K562 (cell line): ENCODE measurements around the gene MOB1A. TPM values are rescaled to one million over a fixed set of nuclear protein-coding genes. Genes with fewer than 3 reads are reported as not detected.

Source experiments
- ATAC-seq: fragments of 200-7000 bp; cut with Tn5 transposase; 3 replicates; pipeline ENCODE4 v1.9.1; 2020; ENCODE audit warnings: moderate library complexity
- BruUV-seq: library from RNA; stranded (reverse); fragments of 400-500 nt; replicated peaks from 2 replicates; lab custom pipeline; 2021; lab: Mats Ljungman, UMichigan
- CTCF ChIA-PET: fragments of 300-600 bp; formaldehyde crosslinking; extraction: SDS; loops from one replicate; lab custom pipeline; 2021; ENCODE audit warnings: low intra/inter-chr PET ratio; lab: Yijun Ruan, JAX
- POLR2A ChIA-PET: fragments of 300-600, 350-650 bp; sonication (Branson Sonifier 250); formaldehyde crosslinking; extraction: SDS; loops from one replicate; lab custom pipeline; 2021; ENCODE audit warnings: antibody characterized with exemption, inconsistent platforms; lab: Yijun Ruan, JAX
- DNase-seq, 4 experiments: peaks; one replicate each; pipeline versions ENCODE4 v3.0.0 to v3.0.0-alpha.2; 2011 to 2018; ENCODE audit warnings: low spot score in 3 of 4, mixed read lengths in 3 of 4; ENCODE audit errors: extremely low read depth in 1 of 4
- FAIRE-seq: peaks from 2 replicates; lab custom pipeline; 2011; peaks lifted over from hg19 to GRCh38; lab: Jason Lieb, UNC
- H2AFZ ChIP-seq: 2 replicates; pipeline ENCODE4 v1.6.0; 2011; ENCODE audit warnings: low read depth, low read length, control low read depth, inconsistent platforms
- H3K27ac ChIP-seq: fragments of 200-600 bp; 3 replicates; pipeline ENCODE4 v1.8.0; 2011; ENCODE audit warnings: low read depth, mild to moderate bottlenecking, control low read depth, inconsistent platforms, low read length, moderate library complexity, mixed read lengths; ENCODE audit errors: extremely low read depth
- H3K27me3 ChIP-seq, 2 experiments: fragments of 300-600 bp in 1 of 2; 2 replicates in 1 of 2; 3 replicates in 1 of 2; pipeline versions ENCODE4 v1.6.0 to v1.8.0; 2011; ENCODE audit warnings: inconsistent platforms in 2 of 2, low read length in 2 of 2, mild to moderate bottlenecking in 1 of 2, mixed read lengths in 1 of 2, moderate library complexity in 1 of 2; ENCODE audit not compliant: control insufficient read depth in 2 of 2, insufficient read depth in 2 of 2
- H3K36me3 ChIP-seq: fragments of 300-600 bp; 3 replicates; pipeline ENCODE4 v1.8.0; 2011; ENCODE audit warnings: mild to moderate bottlenecking, low read length, inconsistent platforms; ENCODE audit not compliant: control insufficient read depth, insufficient read depth
- H3K4me1 ChIP-seq, 2 experiments: fragments of 200-600 bp in 1 of 2; replicated peaks in 1 of 2; 2 replicates in 1 of 2; 3 replicates in 1 of 2; pipeline versions ENCODE4 v1.5.1 to v1.8.0; 2011; ENCODE audit warnings: inconsistent platforms in 2 of 2, low read length in 2 of 2, mild to moderate bottlenecking in 1 of 2, mixed read lengths in 1 of 2, moderate library complexity in 1 of 2; ENCODE audit not compliant: control insufficient read depth in 2 of 2, insufficient read depth in 2 of 2
- H3K4me2 ChIP-seq: 2 replicates; pipeline ENCODE4 v1.6.1; 2011; ENCODE audit warnings: low read length, control low read depth, inconsistent platforms, mixed read lengths; ENCODE audit not compliant: insufficient read depth
- H3K4me3 ChIP-seq: fragments of 200-600 bp; sonication (generic), shearing (Covaris generic); 2 replicates; pipeline ENCODE4 v1.5.1; 2016; ENCODE audit warnings: control low read depth, inconsistent platforms
- H3K79me2 ChIP-seq: fragments of 200-600 bp; 3 replicates; pipeline ENCODE4 v1.8.0; 2011; ENCODE audit warnings: low read length, inconsistent platforms; ENCODE audit not compliant: control insufficient read depth, insufficient read depth
- H3K9ac ChIP-seq, 2 experiments: 2 replicates each; pipeline versions ENCODE4 v1.6.0 to v1.6.1; 2011; ENCODE audit warnings: low read depth in 2 of 2, low read length in 2 of 2, control low read depth in 1 of 2, inconsistent platforms in 1 of 2, mild to moderate bottlenecking in 1 of 2, mixed read lengths in 1 of 2; ENCODE audit not compliant: insufficient read depth in 1 of 2
- H3K9me1 ChIP-seq: one replicate; pipeline ENCODE4 v1.6.0; 2011; ENCODE audit warnings: inconsistent platforms, mild to moderate bottlenecking, low read length, moderate library complexity; ENCODE audit not compliant: control insufficient read depth, insufficient read depth
- H3K9me3 ChIP-seq: replicated peaks from 2 replicates; pipeline ENCODE4 v1.5.1; 2011; ENCODE audit warnings: low read depth, low read length, inconsistent platforms; ENCODE audit not compliant: control insufficient read depth, insufficient read depth
- H4K20me1 ChIP-seq: replicated peaks from 2 replicates; pipeline ENCODE4 v1.6.1; 2011; ENCODE audit warnings: low read length, inconsistent platforms, mixed read lengths; ENCODE audit not compliant: control insufficient read depth, insufficient read depth
- ADNP ChIP-seq: fragments of 200-800 bp; sonication (Bioruptor generic); IDR thresholded peaks from 2 replicates; pipeline ENCODE4 v1.6.1; 2016; ENCODE audit warnings: missing genetic modification characterization, missing compliant biosample characterization
- BCOR ChIP-seq: fragments of 450-650 bp; IDR thresholded peaks from 2 replicates; pipeline ENCODE4 v1.6.1; 2016
- BRF2 ChIP-seq: IDR thresholded peaks from 3 replicates; pipeline ENCODE4 v1.6.1; 2011; ENCODE audit warnings: borderline replicate concordance, mild to moderate bottlenecking; ENCODE audit not compliant: insufficient read length, insufficient read depth
- CTCF ChIP-seq, 3 experiments: IDR thresholded peaks in 2 of 3; conservative IDR thresholded peaks in 1 of 3; 2 replicates each; pipeline ENCODE4 v1.5.1; 2011 to 2012; ENCODE audit warnings: low read length in 3 of 3, mild to moderate bottlenecking in 3 of 3, control low read depth in 2 of 3, improper control_type of control experiment in 1 of 3, inconsistent platforms in 1 of 3, low read depth in 1 of 3, mixed read lengths in 1 of 3, moderate library complexity in 1 of 3; ENCODE audit not compliant: insufficient read depth in 2 of 3
- HLTF ChIP-seq: fragments of 450-650 bp; IDR thresholded peaks from 2 replicates; pipeline ENCODE4 v1.6.1; 2016
- KDM1A ChIP-seq, 2 experiments: fragments of 450-650 bp; IDR thresholded peaks; 2 replicates each; pipeline ENCODE4 v1.6.1; 2016; ENCODE audit warnings: mild to moderate bottlenecking in 2 of 2
- MLLT1 ChIP-seq, 2 experiments: fragments of 450-650 bp; IDR thresholded peaks; 2 replicates each; pipeline ENCODE4 v1.6.1; 2016
- RBFOX2 ChIP-seq: fragments of 200-400 bp; formaldehyde crosslinking; IDR thresholded peaks from 2 replicates; pipeline ENCODE4 v1.6.1; 2017; ENCODE audit warnings: low read depth, mild to moderate bottlenecking, low read length, moderate library complexity
- RBM25 ChIP-seq: fragments of 200-400 bp; formaldehyde crosslinking; IDR thresholded peaks from 2 replicates; pipeline ENCODE4 v1.6.1; 2018; ENCODE audit warnings: low read length, low read depth, moderate library complexity; ENCODE audit not compliant: severe bottlenecking
- RNF219 ChIP-seq: fragments of 250-450 bp; sonication (Bioruptor Pico); IDR thresholded peaks from 2 replicates; pipeline ENCODE4 v1.5.0; 2022; ENCODE audit warnings: mild to moderate bottlenecking
- SMARCA5 ChIP-seq: fragments of 450-650 bp; IDR thresholded peaks from 2 replicates; pipeline ENCODE4 v1.6.1; 2016
- SRF ChIP-seq, 2 experiments: fragments of 250-450, 450-650 bp in 1 of 2; sonication (Bioruptor Pico) in 1 of 2; sonication (generic) in 1 of 2; formaldehyde crosslinking; IDR thresholded peaks; 2 replicates each; pipeline versions ENCODE4 v1.5.0 to v1.5.1; 2020 to 2022; ENCODE audit warnings: mild to moderate bottlenecking in 1 of 2, missing genetic modification reagents in 1 of 2
- TRIM28 ChIP-seq: fragments of 450-650 bp; IDR thresholded peaks from 2 replicates; pipeline ENCODE4 v1.6.1; 2017
- ZNF184 ChIP-seq: sonication (generic); formaldehyde crosslinking; IDR thresholded peaks from 2 replicates; pipeline ENCODE4 v1.5.0; 2020; ENCODE audit warnings: missing genetic modification reagents
- ZZZ3 ChIP-seq: fragments of 450-650 bp; IDR thresholded peaks from 2 replicates; pipeline ENCODE4 v1.6.1; 2016; ENCODE audit warnings: antibody characterized with exemption, mild to moderate bottlenecking, moderate library complexity
- WGBS: fragments of 100-300 bp; shearing (Covaris generic); methylation state at CpG from one replicate; pipeline ENCODE4 v1.1.6; 2016; ENCODE audit warnings: low coverage, mixed read lengths; ENCODE audit not compliant: insufficient coverage; ENCODE audit errors: missing lambda C conversion rate; 5-methylcytosine and 5-hydroxymethylcytosine counted together
- in situ Hi-C: fragments of 300-500 bp; cut with MboI; formaldehyde crosslinking; loops from 4 replicates; pipeline ENCODE4 v1.15.0; 2018; ENCODE audit warnings: inconsistent platforms, mixed read lengths
- intact Hi-C: fragments of 100-400 bp; cut with micrococcal nuclease; formaldehyde crosslinking; loops from 2 replicates; pipeline ENCODE4 v1.14.2; 2022
- polyA plus RNA-seq, 8 experiments: library from polyadenylated mRNA; depleted of rRNA in 4 of 8; stranded (reverse) in 5 of 8; unstranded in 3 of 8; fragments of >200 nt; fragmentation: Nextera tagmentation in 2 of 8; fragmentation: Illumina TruSeq in 1 of 8; extraction: Ambion mirVana in 2 of 8; extraction: Trizol in 1 of 8; gene quantifications; 2 replicates each; pipeline versions ENCODE4 v1.2.1 to v1.2.3, GENCODE V29; 2011 to 2014; ENCODE audit warnings: inconsistent platforms in 1 of 8, missing spikeins in 1 of 8
- total RNA-seq, 7 experiments: library from RNA; depleted of rRNA in 6 of 7; stranded (reverse); fragments of >200 nt in 6 of 7; fragmentation: Illumina TruSeq in 2 of 7; extraction: Trizol in 2 of 7; gene quantifications; 2 replicates each; pipeline versions ENCODE4 v1.2.1 to v1.2.3, GENCODE V29; 2011 to 2021; ENCODE audit warnings: low replicate concordance in 1 of 7

MOB1A gene
- total and polyA plus RNA-seq, 9 of the 15 experiments (the other 6 are each of a cell fraction or from before 2014, with no cell fraction given), result 24.8 to 100 (median 60.2) TPM

GRCh38 chr2:74168739-74169138 is 9.9 kb downstream of the MOB1A start (continued):
- TF ChIP-seq CTCF (IDR thresholded peaks at IDR 0.05 in 2 of 3, conservative IDR thresholded peaks at IDR 0.05 in 1 of 3; ENCODE audit: insufficient read depth in 2 of 3, low read depth in 1 of 3, low read length in 3 of 3) (no peak), MLLT1 (IDR thresholded peaks at IDR 0.05) (no peak)

- BruUV-seq, result no TSS peak
- Histone ChIP-seq H3K36me3 (peaks cover 95% of the 10 kb centered on the region), H3K9me3 (peaks cover 3% of the 10 kb centered on the region; the same call in 1 of the 2 replicates), H3K27me3 (no peaks in the 10 kb centered on the region), H3K27ac (no peak overlapping the region), H3K9ac (no peak overlapping the region), H3K4me1 (peaks cover 0 to 9% of the 10 kb centered on the region in 2 experiments; a peak in 3 of 5 replicates), H4K20me1 (no peaks in the 10 kb centered on the region), H3K9me1 (no peaks in the 10 kb centered on the region), H3K4me3 (no peak overlapping the region), H2AFZ (no peak overlapping the region), H3K79me2 (peaks cover 44% of the 10 kb centered on the region), H3K4me2 (no peak overlapping the region)
- ATAC-seq, result no peak
- 94% methylated on average over 1 of the region's 1 CpG for WGBS
- ChIA-PET POLR2A (interaction anchor here (3.1 kb wide), 1 partner anchor 14 kb away, joined by 18 read pairs; the partner anchor contains the start of gene MOB1A), CTCF (no interaction called here)
- no peak for FAIRE-seq
- no peak for DNase-seq
- intact Hi-C loops, result no loop called here
- in situ Hi-C loops, result no loop called here
- 0 out of 2 replicates have a peak, but pooled peaks have one; percentile 23 for TF ChIP-seq SMARCA5
- no peak for TF ChIP-seq RNF219 (CRISPR knock-in tag)
- TF ChIP-seq HLTF, result peak; percentile 33; the same call in 1 of the 2 replicates
- TF ChIP-seq SRF (CRISPR knock-in tag; IDR thresholded peaks at IDR 0.05), result no peak
- 0 out of 4 replicates have a peak, but pooled peaks have one; percentile 19 for TF ChIP-seq KDM1A (IDR thresholded peaks at IDR 0.05)
- peak; percentile 81 for TF ChIP-seq RBM25
- peak; percentile 26; the same call in 1 of the 2 replicates for TF ChIP-seq ZZZ3
- peak; percentile 19; the same call in 1 of the 2 replicates for TF ChIP-seq BCOR
- 0 out of 2 replicates have a peak, but pooled peaks have one; percentile 26 for TF ChIP-seq RBFOX2
- peak; percentile 68 for TF ChIP-seq ADNP (tag)
- TF ChIP-seq BRF2, result no peak
- peak; percentile 62; the same call in 1 of the 2 replicates for TF ChIP-seq TRIM28
- TF ChIP-seq ZNF184 (CRISPR knock-in tag), result peak; percentile 94
These were observed 13.9 kb downstream of the MOB1A start for GRCh38 chr2:74164761-74165160.
